HG02623 (cell line): Measurements from ENCODE around the gene CLEC9A.

ENCODE experiments used
- ATAC-seq: cut with Tn5 transposase; IDR thresholded peaks from one replicate; pipeline ENCODE4 v1.9.1; 2021; ENCODE audit warnings: moderate library complexity; ENCODE audit not compliant: unreplicated experiment

Gene CLEC9A

DNA sequence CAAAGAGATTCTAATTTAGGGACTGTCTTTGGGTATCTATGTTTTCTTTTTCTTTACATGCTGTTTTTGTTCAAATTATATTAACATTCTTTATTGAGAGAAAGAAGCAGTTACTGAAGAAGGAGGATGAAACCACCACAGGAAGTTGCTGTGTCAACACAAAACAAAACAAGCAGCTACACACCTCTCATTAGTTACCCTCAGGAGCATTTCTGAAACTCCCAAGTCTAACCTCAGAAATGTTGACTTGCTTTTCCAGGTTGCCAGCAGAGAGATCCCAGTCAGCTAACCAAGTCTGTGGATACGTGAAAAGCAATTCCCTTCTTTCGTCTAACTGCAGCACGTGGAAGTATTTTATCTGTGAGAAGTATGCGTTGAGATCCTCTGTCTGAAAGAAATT lies 34.8 kb downstream of the CLEC9A start:
- no peak for ATAC-seq

GRCh38 chr12:10067264-10067663 lies 36.8 kb downstream of the CLEC9A start:
- no peak for ATAC-seq

DNA sequence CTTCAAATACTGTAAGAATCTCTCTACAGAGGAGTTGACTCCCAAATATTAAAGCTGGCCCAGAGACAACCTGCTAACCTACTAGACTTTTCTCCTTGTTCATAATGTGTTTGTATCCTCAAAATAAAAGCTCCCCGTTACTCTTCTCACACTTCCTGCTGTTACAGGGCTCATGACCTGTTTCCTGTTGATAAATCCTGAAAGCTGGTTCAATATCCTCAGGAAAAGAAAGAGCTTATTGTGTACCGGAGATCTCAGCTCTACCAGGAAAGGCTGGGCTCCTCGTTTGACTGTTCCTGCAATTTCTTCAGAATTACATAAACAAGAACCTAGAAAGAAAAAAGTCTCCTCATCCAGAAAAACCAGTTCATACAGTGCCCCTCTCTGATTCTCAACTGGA lies 37.5 kb downstream of the CLEC9A start:
- ATAC-seq, result no peak

DNA sequence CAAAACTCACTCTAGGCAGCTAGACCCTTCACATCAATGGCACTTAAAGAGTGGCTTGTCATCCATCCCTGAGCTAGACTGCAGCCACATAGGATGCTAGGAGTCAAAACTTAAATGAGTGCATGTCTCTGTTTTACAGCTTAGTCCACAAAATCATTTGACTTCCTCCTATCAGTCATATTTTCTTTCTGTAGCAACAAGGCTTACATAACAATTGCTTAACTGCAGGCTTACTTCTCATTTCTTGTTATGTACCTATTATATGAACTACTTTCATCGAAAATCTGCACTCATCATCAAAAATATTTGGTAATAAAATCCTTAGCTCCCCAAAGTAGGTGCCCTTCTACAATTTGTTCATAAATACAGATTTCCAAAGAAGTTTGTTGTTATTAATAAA lies 38.2 kb downstream of the CLEC9A start:
- ATAC-seq, result no peak

- ATAC-seq, result no peak
Measured at GRCh38 chr12:10069099-10069498, 38.6 kb downstream of the CLEC9A start.

- ATAC-seq, result no peak
Measured at GRCh38 chr12:10069976-10070375, 39.5 kb downstream of the CLEC9A start.

DNA sequence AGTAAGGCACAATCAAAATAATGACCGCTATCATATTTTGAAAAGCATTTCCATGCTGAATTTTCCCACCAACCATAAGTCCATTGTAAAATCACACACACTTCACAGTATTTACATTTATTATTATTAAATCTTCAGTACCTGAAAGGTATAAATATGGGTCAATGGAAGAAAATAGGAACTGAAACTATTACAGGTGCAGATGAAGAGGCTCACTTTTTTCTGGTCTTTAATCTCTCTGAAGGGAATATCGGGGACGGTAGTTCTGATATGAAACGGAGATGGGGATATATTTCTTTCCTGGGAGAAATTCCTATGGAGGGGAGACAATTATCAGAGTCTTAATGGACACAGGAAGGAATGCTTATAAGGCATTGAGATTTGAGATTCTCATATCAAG lies 39.9 kb downstream of the CLEC9A start:
- ATAC-seq, result no peak

DNA sequence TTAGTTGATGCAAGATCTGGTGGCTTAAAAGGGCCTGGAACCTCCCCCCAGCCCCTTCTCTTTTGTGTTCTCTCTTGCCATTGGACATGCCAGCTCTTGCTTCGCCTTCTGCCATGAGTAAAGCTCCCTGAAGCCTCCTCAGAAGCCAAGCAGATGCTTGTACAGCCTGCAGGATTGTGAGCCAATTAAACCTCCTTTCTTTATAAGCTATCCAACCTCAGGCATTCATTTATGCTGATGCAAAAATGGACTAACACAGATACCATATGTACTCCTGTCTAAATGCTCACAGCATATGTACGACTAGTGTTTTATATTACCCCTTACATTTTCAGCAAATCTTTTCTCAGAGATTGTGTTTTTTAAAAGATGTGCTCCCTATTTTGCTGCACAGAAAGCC lies 41.6 kb downstream of the CLEC9A start:
- no peak for ATAC-seq

- ATAC-seq, result no peak
Measured at GRCh38 chr12:10073261-10073660, 42.8 kb downstream of the CLEC9A start.

- no peak for ATAC-seq
Measured at GRCh38 chr12:10075451-10075850, 45.0 kb downstream of the CLEC9A start.

DNA sequence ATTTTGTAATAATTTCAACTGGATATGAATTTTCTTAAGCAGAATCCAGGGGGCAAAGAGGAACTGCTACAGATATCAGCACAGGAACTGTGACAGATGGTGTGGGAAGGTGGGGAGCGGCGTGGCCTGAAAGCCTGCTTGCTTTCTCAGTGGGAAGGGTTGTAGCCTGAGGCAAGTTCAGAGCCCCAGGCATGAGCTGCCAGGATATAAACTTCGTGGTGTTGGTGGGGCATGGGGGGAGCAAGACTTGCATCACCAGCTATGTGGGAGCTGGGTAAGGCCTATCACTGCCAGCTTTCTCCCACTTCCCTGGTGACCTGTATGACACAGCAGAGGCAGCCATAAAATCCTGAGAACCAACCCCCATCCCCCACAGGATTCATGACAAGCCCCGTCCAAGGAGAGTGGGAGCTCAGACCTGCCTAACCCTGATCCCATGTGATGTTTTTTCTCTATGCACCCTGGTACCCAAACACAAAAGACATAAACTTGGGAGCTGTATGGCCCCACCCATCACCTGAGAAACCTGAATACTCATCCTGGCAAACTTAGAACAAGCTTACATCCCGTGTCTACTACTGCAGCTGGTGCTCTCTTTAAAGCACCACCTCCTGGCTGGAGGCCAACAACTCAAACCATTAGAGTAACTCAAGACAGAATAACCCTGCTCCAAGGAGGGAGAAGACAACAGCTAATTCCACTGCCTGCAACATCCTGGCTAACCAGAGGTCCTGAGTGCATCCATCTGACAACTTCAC lies 51.8 kb downstream of the CLEC9A start:
- ATAC-seq, result no peak

DNA sequence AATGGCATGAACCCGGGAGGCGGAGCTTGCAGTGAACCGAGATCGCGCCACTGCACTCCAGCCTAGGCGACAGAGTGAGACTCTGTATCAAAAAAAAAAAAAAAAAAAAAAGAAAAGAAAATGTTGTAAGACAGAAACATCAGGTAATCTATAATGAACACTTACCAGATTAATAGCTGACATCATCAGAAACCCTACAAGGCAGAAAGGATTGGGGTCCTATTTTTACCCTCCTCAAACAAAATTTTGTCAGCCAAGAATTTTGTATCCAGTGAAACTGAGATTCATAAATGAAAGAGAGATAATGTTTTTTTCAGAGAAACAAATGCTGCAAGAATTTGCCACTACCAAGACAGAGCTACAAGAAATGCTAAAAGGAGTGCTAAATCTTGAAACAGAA lies 54.3 kb downstream of the CLEC9A start:
- no peak for ATAC-seq

GRCh38 chr12:10086387-10086786 lies 55.9 kb downstream of the CLEC9A start:
- no peak for ATAC-seq

GRCh38 chr12:10088031-10088430 lies 57.5 kb downstream of the CLEC9A start:
- ATAC-seq, result no peak

GRCh38 chr12:10088955-10089900 lies 58.7 kb downstream of the CLEC9A start:
- no peak for ATAC-seq

GRCh38 chr12:10094646-10095395 lies 64.3 kb downstream of the CLEC9A start:
- no peak for ATAC-seq

DNA sequence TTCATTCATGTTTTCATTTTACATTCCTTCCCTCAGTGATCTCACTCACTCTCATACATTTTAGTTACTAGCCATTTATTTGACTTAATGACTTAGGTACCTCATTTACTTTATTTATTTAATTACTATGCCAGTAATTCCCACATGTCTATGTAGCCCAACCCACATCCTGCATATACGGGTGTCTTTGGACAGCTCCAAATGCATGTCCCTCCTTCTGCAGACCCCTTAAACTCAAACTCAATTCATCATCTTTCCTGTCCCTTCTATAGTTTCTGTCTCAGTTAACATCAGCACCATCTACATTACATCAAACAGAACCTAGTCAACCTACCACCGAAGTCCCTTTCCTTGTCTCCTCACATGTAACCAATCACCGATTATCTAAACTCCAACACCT lies 65.5 kb downstream of the CLEC9A start:
- no peak for ATAC-seq

DNA sequence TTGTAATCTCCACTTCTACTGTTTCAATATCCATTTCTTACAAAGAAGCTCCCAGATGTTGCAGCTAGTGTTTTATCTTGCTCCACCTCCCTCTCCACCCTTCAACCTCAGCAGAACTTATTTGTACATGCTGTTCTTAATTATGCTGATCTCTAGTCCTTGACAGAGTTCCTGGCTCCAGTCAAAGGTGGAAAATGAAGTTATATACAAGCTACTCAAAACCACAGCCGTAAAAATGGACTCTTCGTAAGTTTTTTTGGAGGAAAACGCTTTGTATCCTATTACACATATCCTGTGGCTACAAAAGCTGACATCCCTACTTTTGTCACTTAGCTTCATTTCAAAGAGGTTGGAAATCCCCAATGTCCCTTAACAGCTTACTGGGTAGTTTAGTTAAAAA lies 67.0 kb downstream of the CLEC9A start:
- no peak for ATAC-seq

GRCh38 chr12:10098791-10099190 lies 68.3 kb downstream of the CLEC9A start, which contains the start of gene CLEC1A:
Gene CLEC1A, minus strand, starts transcription at chr12:10098985. Its CDS starts 63 bp downstream, at chr12:10098922.
- ATAC-seq, result no peak

GRCh38 chr12:10101042-10101579 lies 70.6 kb downstream of the CLEC9A start:
- no peak for ATAC-seq

DNA sequence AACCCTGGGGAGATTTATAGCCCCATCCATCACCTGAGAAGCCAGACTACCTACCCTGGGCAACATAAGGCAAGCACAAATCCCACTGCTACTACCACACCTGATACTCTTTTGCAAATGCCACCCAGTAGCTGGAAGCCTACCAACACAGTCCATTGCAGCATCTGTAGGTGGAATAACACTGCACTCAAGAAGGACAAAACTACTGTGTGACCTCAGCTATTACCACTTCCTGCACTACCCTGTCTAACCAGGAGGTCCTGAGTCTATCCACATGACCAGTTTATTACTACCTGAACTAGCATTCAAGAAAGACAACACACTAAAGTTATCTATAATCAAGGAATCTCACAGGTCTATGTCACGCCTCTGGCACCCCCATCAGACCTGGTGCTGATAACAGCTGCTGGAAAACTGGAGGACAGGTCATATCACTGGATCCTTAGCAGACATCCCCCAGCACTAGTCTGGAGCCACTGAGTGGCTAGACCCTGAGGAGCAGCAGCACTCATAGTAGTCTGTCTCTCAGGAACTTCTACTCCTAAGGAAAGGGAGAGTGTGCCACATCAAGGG lies 71.3 kb downstream of the CLEC9A start:
- no peak for ATAC-seq
